DOHH2 (cell line): ENCODE results near the gene ELMOD2.

ENCODE experiments used
- H3F3A ChIP-seq: fragments of 200-600 bp; sonication (generic), shearing (Covaris generic); 2 replicates; pipeline ENCODE4 v1.6.0; 2016; ENCODE audit warnings: antibody characterized with exemption, mild to moderate bottlenecking; ENCODE audit not compliant: control insufficient read depth, insufficient read depth
- H3K27ac ChIP-seq: fragments of 200-600 bp; sonication (generic); 2 replicates; pipeline ENCODE4 v1.5.1; 2014; ENCODE audit warnings: low read depth, mild to moderate bottlenecking, low read length, moderate library complexity
- H3K27me3 ChIP-seq: fragments of 200-600 bp; sonication (generic); 2 replicates; pipeline ENCODE4 v1.6.1; 2014; ENCODE audit warnings: mild to moderate bottlenecking, low read length, mixed read lengths; ENCODE audit not compliant: control insufficient read depth
- H3K36me3 ChIP-seq: fragments of 200-600 bp; sonication (generic); 2 replicates; pipeline ENCODE4 v1.6.1; 2014; ENCODE audit warnings: mild to moderate bottlenecking, low read length, moderate library complexity, mixed read lengths; ENCODE audit not compliant: control insufficient read depth
- H3K4me1 ChIP-seq: fragments of 200-600 bp; sonication (generic); 2 replicates; pipeline ENCODE4 v1.6.1; 2014; ENCODE audit warnings: mild to moderate bottlenecking, low read length, mixed read lengths; ENCODE audit not compliant: control insufficient read depth
- H3K4me2 ChIP-seq: fragments of 200-600 bp; sonication (generic); 2 replicates; pipeline ENCODE4 v1.6.0; 2014; ENCODE audit warnings: mild to moderate bottlenecking, low read length, moderate library complexity
- H3K4me3 ChIP-seq: fragments of 200-600 bp; sonication (generic); 2 replicates; pipeline ENCODE4 v1.5.1; 2014; ENCODE audit warnings: mild to moderate bottlenecking, low read length, mixed read lengths
- H3K79me2 ChIP-seq: fragments of 200-600 bp; sonication (generic); 2 replicates; pipeline ENCODE4 v1.6.1; 2014; ENCODE audit warnings: mild to moderate bottlenecking, low read length, mixed read lengths; ENCODE audit not compliant: control insufficient read depth
- H3K9me2 ChIP-seq: fragments of 200-600 bp; sonication (generic); replicated peaks from 2 replicates; pipeline ENCODE4 v1.6.1; 2014; ENCODE audit warnings: mild to moderate bottlenecking, low read length, mixed read lengths; ENCODE audit not compliant: control insufficient read depth
- H3K9me3 ChIP-seq: fragments of 200-600 bp; sonication (generic); 2 replicates; pipeline ENCODE4 v1.6.1; 2014; ENCODE audit warnings: antibody characterized with exemption, low read length, mixed read lengths; ENCODE audit not compliant: control insufficient read depth, insufficient read depth
- H4K20me1 ChIP-seq: fragments of 200-600 bp; sonication (generic); 2 replicates; pipeline ENCODE4 v1.6.0; 2014; ENCODE audit warnings: low read depth, mild to moderate bottlenecking, antibody characterized with exemption, low read length, moderate library complexity; ENCODE audit not compliant: control insufficient read depth, insufficient read depth
- CTCF ChIP-seq: fragments of 200-600 bp; sonication (generic); IDR thresholded peaks from one replicate; pipeline ENCODE4 v1.5.1; 2014; ENCODE audit warnings: antibody characterized with exemption, mild to moderate bottlenecking, low read depth, low read length; ENCODE audit not compliant: poor library complexity, severe bottlenecking
- EZH2phosphoT487 ChIP-seq: fragments of 200-600 bp; sonication (generic); IDR thresholded peaks from 2 replicates; pipeline ENCODE4 v1.6.1; 2017; ENCODE audit warnings: borderline replicate concordance, mild to moderate bottlenecking, antibody characterized with exemption, low read length, moderate library complexity, mixed read lengths

The ELMOD2 gene

GRCh38 chr4:140575489-140575888, 51.5 kb downstream of the ELMOD2 start:
- Histone ChIP-seq H3K4me3 (no peak overlapping the region), H3K36me3 (no peaks in the 10 kb centered on the region), H3K27ac (no peak overlapping the region), H3K9me3 (no peaks in the 10 kb centered on the region), H3K4me2 (no peak overlapping the region), H3F3A (no peaks in the 10 kb centered on the region), H3K27me3 (peaks cover 21% of the 10 kb centered on the region), H4K20me1 (no peaks in the 10 kb centered on the region), H3K79me2 (no peaks in the 10 kb centered on the region), H3K9me2 (no peaks in the 10 kb centered on the region), H3K4me1 (no peaks in the 10 kb centered on the region)
- TF ChIP-seq EZH2phosphoT487 = no peak
- no peak for TF ChIP-seq CTCF

GRCh38 chr4:140579278-140579677, 55.3 kb downstream of the ELMOD2 start:
- TF ChIP-seq EZH2phosphoT487 = no peak
- no peak for TF ChIP-seq CTCF

GRCh38 chr4:140581078-140581477, 57.1 kb downstream of the ELMOD2 start:
- Histone ChIP-seq H3K27ac (no peak overlapping the region), H3K4me2 (no peak overlapping the region), H3K27me3 (peaks cover 11% of the 10 kb centered on the region), H3F3A (no peaks in the 10 kb centered on the region), H3K79me2 (no peaks in the 10 kb centered on the region), H3K36me3 (no peaks in the 10 kb centered on the region), H3K9me3 (no peaks in the 10 kb centered on the region), H3K4me3 (no peak overlapping the region), H3K9me2 (no peaks in the 10 kb centered on the region), H3K4me1 (no peaks in the 10 kb centered on the region), H4K20me1 (no peaks in the 10 kb centered on the region)
- no peak for TF ChIP-seq EZH2phosphoT487
- no peak for TF ChIP-seq CTCF

More at GRCh38 chr4:140579278-140579677, 55.3 kb downstream of the ELMOD2 start:
- no peak overlapping the region for H3K27ac ChIP-seq
- no peak overlapping the region for H3K4me2 ChIP-seq
- no peaks in the 10 kb centered on the region for H3K9me3 ChIP-seq
- H3K4me1 ChIP-seq = no peaks in the 10 kb centered on the region
- no peaks in the 10 kb centered on the region for H3K79me2 ChIP-seq
- H3K4me3 ChIP-seq = no peak overlapping the region
- no peaks in the 10 kb centered on the region for H3K9me2 ChIP-seq
- H3K36me3 ChIP-seq = no peaks in the 10 kb centered on the region
- H4K20me1 ChIP-seq = no peaks in the 10 kb centered on the region
- no peaks in the 10 kb centered on the region for H3F3A ChIP-seq
- H3K27me3 ChIP-seq = peaks cover 16% of the 10 kb centered on the region

- Histone ChIP-seq H3K27ac (no peak overlapping the region), H3F3A (no peaks in the 10 kb centered on the region), H3K36me3 (no peaks in the 10 kb centered on the region), H4K20me1 (no peaks in the 10 kb centered on the region), H3K27me3 (peaks cover 4% of the 10 kb centered on the region; the same call in 1 of the 2 replicates), H3K9me2 (no peaks in the 10 kb centered on the region), H3K79me2 (no peaks in the 10 kb centered on the region), H3K4me2 (no peak overlapping the region), H3K9me3 (no peaks in the 10 kb centered on the region), H3K4me3 (no peak overlapping the region), H3K4me1 (no peaks in the 10 kb centered on the region)
- TF ChIP-seq EZH2phosphoT487 (no peak), CTCF (no peak)
Measured at GRCh38 chr4:140584439-140584838, 60.5 kb downstream of the ELMOD2 start.
